HG03159 (cell line): Measurements from ENCODE around the gene SPG7.
"Not testable (repeated sequence)": the region's sequence is repeated elsewhere in the genome, so short reads cannot be mapped to it uniquely, and the experiment has no call there.

ENCODE experiments used
- ATAC-seq: cut with Tn5 transposase; IDR thresholded peaks from one replicate; pipeline ENCODE4 v1.9.1; 2021; ENCODE audit warnings: mild to moderate bottlenecking, moderate library complexity; ENCODE audit not compliant: unreplicated experiment

The SPG7 gene

GRCh38 chr16:89575247-89576152, 67.3 kb downstream of the SPG7 start, which contains the start of gene CPNE7:
Gene CPNE7 (plus strand): TSS chr16:89575758. CDS start chr16:89575898, 140 bp downstream.
- ATAC-seq: no peak

- ATAC-seq: no peak
Observed at GRCh38 chr16:89576153-89577054, 68.2 kb downstream of the SPG7 start.

DNA sequence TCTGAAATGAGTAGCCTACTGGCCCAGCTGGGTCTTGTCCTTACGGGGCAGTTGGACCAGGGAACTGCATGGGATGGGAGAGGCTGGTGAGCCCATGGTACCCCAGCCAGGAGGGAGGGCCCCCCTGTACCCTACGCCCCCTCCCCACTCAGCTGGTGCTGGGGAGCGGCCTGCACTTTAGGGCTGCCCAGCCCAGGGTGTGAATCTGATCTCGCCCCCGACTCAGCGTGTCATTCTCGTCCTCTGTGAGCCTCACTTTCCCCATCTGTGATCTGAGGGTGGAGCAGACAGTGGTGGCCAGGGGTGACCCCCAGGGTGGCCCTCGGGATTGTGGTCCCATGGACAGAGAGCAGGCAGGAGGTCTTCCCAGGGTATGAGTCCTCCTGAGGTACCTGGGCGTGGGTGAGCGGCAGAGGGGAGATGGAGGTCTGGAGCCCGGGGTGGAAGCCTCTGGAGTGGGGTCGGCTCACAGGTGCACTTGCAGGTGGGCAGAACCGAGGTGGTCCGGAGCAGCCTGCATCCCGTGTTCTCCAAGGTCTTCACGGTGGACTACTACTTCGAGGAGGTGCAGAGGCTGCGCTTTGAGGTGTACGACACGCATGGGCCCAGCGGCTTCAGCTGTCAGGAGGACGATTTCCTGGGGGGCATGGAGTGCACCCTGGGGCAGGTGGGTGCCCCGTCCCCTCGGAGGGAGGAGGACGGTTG, 69.0 kb downstream of the SPG7 start:
- no peak for ATAC-seq

GRCh38 chr16:89579351-89579750, 71.1 kb downstream of the SPG7 start:
- ATAC-seq: no peak

- ATAC-seq: no peak
Observed at GRCh38 chr16:89581045-89581695, 73.0 kb downstream of the SPG7 start.

GRCh38 chr16:89581861-89582563, 73.8 kb downstream of the SPG7 start:
- ATAC-seq: no peak

DNA sequence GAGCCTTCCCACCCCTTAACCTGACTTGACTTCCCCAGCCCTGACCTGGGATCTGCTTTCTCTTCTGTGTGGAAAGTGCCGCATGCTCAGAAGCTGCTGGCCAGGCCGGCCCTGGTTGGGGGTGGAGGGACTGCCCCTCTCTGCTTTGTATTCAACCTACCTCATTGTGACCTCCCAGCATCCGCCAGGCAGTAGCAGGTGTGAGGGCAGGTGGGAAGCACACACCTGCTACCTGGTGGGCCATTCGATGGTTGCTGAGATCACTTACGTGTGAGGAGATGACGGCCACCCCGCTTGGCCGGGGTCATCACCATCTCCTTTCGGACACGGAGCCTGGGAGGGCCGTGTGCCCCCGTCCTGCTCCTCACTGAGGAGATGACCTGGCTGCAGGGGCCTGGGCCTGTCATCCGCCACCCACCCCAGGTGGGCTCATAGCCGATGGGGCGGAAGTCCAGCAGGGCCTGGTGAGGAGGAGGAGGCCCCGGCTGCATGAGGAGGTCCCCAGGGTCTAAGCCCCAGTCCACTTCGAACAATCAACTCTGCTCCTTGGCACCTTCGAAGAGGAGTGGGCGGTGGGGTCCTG, 74.5 kb downstream of the SPG7 start:
- no peak for ATAC-seq

DNA sequence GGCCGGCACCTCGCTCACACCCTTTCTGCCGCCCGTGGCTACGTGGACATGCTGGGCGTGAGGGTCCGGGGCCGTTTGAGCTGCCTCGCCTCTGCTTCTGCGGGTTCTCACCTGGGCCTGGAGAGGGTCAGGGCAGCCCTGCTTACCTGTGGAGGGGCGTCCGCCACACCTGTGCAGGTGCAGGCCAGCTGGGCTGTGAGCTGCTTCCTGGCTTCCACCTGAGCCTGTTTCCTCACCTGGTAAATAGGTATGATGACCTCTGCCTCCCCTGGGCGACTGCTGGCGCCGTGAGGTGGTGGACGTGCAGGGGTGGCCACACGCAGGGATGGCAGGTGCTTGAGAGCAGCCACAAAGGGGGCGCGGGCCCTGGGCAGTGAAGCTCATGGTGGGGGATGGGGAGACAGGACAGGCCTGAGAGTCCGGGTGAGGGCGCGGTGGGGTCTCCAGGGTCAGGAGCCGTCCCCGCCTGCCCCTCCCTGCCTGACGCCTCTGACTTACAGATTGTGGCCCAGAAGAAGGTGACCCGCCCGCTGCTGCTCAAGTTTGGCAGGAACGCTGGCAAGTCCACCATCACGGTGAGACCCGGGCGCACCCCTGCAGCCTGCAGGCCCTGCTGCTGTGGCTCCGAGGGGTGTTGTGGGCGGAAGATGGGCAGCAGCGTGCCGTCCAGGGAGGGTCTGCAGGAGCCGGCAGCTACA, 75.1 kb downstream of the SPG7 start:
- no peak for ATAC-seq

- ATAC-seq: no peak
Observed at GRCh38 chr16:89583895-89584644, 75.9 kb downstream of the SPG7 start.

GRCh38 chr16:89584768-89585549, 76.8 kb downstream of the SPG7 start:
- ATAC-seq: no peak

- no peak for ATAC-seq
Observed at GRCh38 chr16:89586218-89586617, 78.0 kb downstream of the SPG7 start.

DNA sequence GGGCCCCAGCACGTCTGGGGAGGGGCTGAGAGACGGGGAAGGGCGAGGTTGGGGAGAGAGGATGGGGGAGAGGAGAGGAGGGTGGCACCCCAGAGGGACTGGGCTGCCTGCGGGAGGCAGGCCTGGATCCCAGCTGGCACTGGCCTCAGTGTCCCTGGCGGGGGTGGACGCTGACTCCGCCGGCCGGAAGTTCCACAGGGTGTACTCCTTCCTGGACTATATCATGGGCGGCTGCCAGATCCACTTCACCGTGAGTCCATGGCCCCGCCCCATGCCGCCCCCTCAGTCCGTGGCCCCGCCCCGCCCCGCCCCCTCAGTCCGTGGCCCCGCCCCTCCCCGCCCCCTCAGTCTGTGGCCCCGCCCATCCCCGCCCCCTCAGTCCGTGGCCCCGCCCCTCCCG, 78.7 kb downstream of the SPG7 start:
- ATAC-seq: no peak

GRCh38 chr16:89587676-89588075, 79.5 kb downstream of the SPG7 start:
- not testable (repeated sequence) for ATAC-seq

DNA sequence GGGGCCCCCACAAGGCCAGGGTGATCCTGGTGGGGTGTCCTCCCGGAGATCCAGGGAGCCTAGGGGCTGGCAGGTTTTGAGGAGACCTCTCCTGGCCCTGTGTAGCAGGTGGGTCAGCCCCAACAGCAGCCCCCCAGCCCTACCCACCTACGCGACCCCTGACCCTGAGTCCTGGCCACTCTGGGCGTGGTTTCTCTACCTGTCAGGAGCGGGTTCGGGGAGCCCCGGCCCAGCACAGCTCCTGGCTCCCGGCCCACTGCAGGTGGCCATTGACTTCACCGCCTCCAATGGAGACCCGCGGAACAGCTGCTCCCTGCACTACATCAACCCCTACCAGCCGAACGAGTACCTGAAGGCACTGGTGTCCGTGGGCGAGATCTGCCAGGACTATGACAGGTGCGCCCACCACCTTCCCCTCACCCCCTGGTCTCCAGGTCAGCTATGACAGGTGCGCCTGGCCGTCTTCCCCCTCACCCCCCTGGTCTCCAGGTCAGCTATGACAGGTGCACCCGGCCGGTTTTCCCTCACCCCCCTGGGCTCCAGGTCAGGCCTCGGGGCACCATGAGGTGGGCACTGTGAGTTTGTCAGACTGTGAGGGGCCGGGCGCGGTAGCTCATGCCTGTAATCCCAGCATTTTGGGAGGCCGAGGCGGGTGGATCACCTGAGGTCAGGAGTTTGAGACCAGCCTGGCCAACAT, 80.4 kb downstream of the SPG7 start:
- no peak for ATAC-seq

GRCh38 chr16:89589241-89589926, 81.2 kb downstream of the SPG7 start:
- no peak for ATAC-seq

DNA sequence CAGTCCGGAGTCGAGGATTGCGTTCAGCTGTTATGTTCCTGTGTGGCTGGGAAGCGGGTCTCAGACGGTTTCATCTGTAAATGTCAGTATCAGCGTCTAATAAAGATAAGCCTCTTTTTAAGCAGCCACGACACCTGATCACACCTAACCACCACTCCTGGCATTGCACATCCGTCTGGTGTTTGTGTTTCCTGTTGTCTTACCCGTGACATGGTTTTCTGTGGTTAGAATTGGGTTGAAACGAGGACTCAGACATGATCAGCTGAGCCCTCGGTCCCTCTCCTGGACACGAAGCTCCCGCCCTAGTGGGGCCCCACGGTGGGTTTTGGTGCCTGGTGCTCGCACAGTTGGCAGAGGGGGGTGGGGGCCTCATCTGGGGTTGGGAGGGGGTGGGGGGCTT, 85.6 kb downstream of the SPG7 start:
- no peak for ATAC-seq
